Testis (tissue), 3 donors: ENCODE data around the gene SPOP. TPM values are rescaled to one million over a fixed set of nuclear protein-coding genes. Genes with fewer than 3 reads are reported as not detected.
"Not testable (repeated sequence)": the region's sequence is repeated elsewhere in the genome, so short reads cannot be mapped to it uniquely, and the experiment has no call there.

Experiments
- DNase-seq: peaks from one replicate; pipeline ENCODE4 v3.0.0-alpha.2; 2019
- H3K27ac ChIP-seq, 2 donors: fragments of 200-600 bp; sonication (generic); one replicate each; pipeline ENCODE4 v1.5.1; 2019
- H3K27me3 ChIP-seq: fragments of 200-600 bp; sonication (generic); one replicate; pipeline ENCODE4 v1.5.1; 2019
- H3K36me3 ChIP-seq: fragments of 200-600 bp; sonication (generic); one replicate; pipeline ENCODE4 v1.5.1; 2017; ENCODE audit warnings: low read depth; ENCODE audit errors: missing control alignments
- H3K4me1 ChIP-seq: fragments of 200-600 bp; sonication (generic); one replicate; pipeline ENCODE4 v1.5.1; 2019
- H3K4me3 ChIP-seq, 2 donors: fragments of 200-600 bp; sonication (generic); one replicate each; pipeline ENCODE4 v1.5.1; 2017 to 2019
- H3K9me3 ChIP-seq: fragments of 200-600 bp; sonication (generic); one replicate; pipeline ENCODE4 v1.5.1; 2017
- CTCF ChIP-seq, 3 experiments: fragments of 450-650 bp in 2 of 3; fragments of 200-600 bp in 1 of 3; sonication (generic) in 1 of 3; IDR thresholded peaks; one replicate each; pipeline ENCODE4 v1.5.1; 2016 to 2019; ENCODE audit warnings: antibody characterized with exemption in 3 of 3, mild to moderate bottlenecking in 2 of 3, moderate library complexity in 1 of 3
- POLR2A ChIP-seq: fragments of 450-650 bp; IDR thresholded peaks from one replicate; pipeline ENCODE4 v1.6.1; 2017; ENCODE audit warnings: antibody characterized with exemption, mild to moderate bottlenecking, moderate library complexity
- WGBS, 2 donors: methylation state at CpG; one replicate each; pipeline ENCODE4 v1.1.5; 2018; 5-methylcytosine and 5-hydroxymethylcytosine counted together
- intact Hi-C: fragments of 100-400 bp; cut with DNase I; formaldehyde crosslinking; loops from one replicate; pipeline ENCODE4 v1.15.1; 2023; ENCODE audit warnings: low total_unique reads
- polyA plus RNA-seq: library from polyadenylated mRNA; stranded (reverse); fragments of 350-450 nt; fragmentation: Illumina TruSeq; extraction: RNeasy Lipid Tissue Mini Kit (QIAGEN cat#74804); gene quantifications from one replicate; pipeline ENCODE4 v1.2.3, GENCODE V29; 2014; ENCODE audit warnings: low read depth, low replicate concordance; ENCODE audit not compliant: insufficient read depth
- total RNA-seq, 2 donors: library from RNA; depleted of rRNA; stranded (reverse); fragments of >200 nt; gene quantifications; one replicate each; pipeline ENCODE4 v1.2.3, GENCODE V29; 2016

The SPOP gene
- total and polyA plus RNA-seq, 3 donors from 2014 or later, result 39.6 to 60.6 (median 52.0) TPM

- Histone ChIP-seq H3K27me3 (no peaks in the 10 kb centered on the region), H3K4me1 (peaks cover 18% of the 10 kb centered on the region), H3K9me3 (no peaks in the 10 kb centered on the region), H3K27ac (peak overlapping the region in 1 of 2 donors; percentile 97), H3K36me3 (no peaks in the 10 kb centered on the region), H3K4me3 (peak overlapping the region; percentile 74 to 94)
- no peak for DNase-seq
- TF ChIP-seq CTCF (IDR thresholded peaks at IDR 0.05) (no peak), POLR2A (no peak)
- 20 to 23% methylated on average over 5 of the region's 5 CpGs for WGBS, 2 donors
- intact Hi-C loops, result no loop called here
Observed at GRCh38 chr17:49676276-49676868, 1.5 kb downstream of the SPOP start.

GRCh38 chr17:49674507-49674906, 3.4 kb downstream of the SPOP start:
- intact Hi-C loops, result no loop called here

GRCh38 chr17:49673679-49674078, 4.2 kb downstream of the SPOP start:
- intact Hi-C loops, H3K9me3 ChIP-seq, H3K4me3 ChIP-seq, H3K36me3 ChIP-seq, H3K27me3 ChIP-seq, DNase-seq, H3K27ac ChIP-seq: not testable (repeated sequence)
- peaks cover 18% of the 10 kb centered on the region for H3K4me1 ChIP-seq
- WGBS, 2 donors, result 90 to 95% methylated on average over 6 of the region's 6 CpGs

More at GRCh38 chr17:49674507-49674906, 3.4 kb downstream of the SPOP start:
- no peaks in the 10 kb centered on the region for H3K36me3 ChIP-seq
- no peak for TF ChIP-seq POLR2A
- no peak overlapping the region for H3K27ac ChIP-seq
- DNase-seq, result no peak
- no peak overlapping the region for H3K4me3 ChIP-seq
- no peaks in the 10 kb centered on the region for H3K27me3 ChIP-seq
- H3K4me1 ChIP-seq, result peaks cover 18% of the 10 kb centered on the region
- H3K9me3 ChIP-seq, result no peaks in the 10 kb centered on the region

GRCh38 chr17:49670641-49671040, 7.3 kb downstream of the SPOP start:
- Histone ChIP-seq H3K9me3 (no peaks in the 10 kb centered on the region), H3K4me1 (peaks cover 9% of the 10 kb centered on the region), H3K36me3 (no peaks in the 10 kb centered on the region), H3K4me3 (no peak overlapping the region), H3K27me3 (no peaks in the 10 kb centered on the region), H3K27ac (no peak overlapping the region)
- DNase-seq, result no peak
- WGBS, 2 donors, result 68 to 77% methylated on average over 4 of the region's 4 CpGs
- TF ChIP-seq POLR2A, result no peak
- intact Hi-C loops, result no loop called here

GRCh38 chr17:49670002-49670401, 7.9 kb downstream of the SPOP start:
- no peaks in the 10 kb centered on the region for H3K36me3 ChIP-seq
- WGBS, 2 donors, result 80 to 81% methylated on average over 1 of the region's 1 CpG
- DNase-seq, result no peak
- no peak overlapping the region for H3K27ac ChIP-seq
- TF ChIP-seq POLR2A (no peak), CTCF (IDR thresholded peaks at IDR 0.05) (no peak)
- intact Hi-C loops, result no loop called here
- H3K4me3 ChIP-seq, result no peak overlapping the region
- peaks cover 10% of the 10 kb centered on the region for H3K4me1 ChIP-seq
- no peaks in the 10 kb centered on the region for H3K27me3 ChIP-seq
- H3K9me3 ChIP-seq, result no peaks in the 10 kb centered on the region

- Histone ChIP-seq H3K4me1 (peaks cover 8% of the 10 kb centered on the region), H3K9me3 (no peaks in the 10 kb centered on the region), H3K27ac (no peak overlapping the region), H3K4me3 (no peak overlapping the region), H3K36me3 (no peaks in the 10 kb centered on the region), H3K27me3 (no peaks in the 10 kb centered on the region)
- no peak for DNase-seq
- intact Hi-C loops, result no loop called here
- TF ChIP-seq CTCF (IDR thresholded peaks at IDR 0.05), result no peak
- TF ChIP-seq POLR2A, result no peak
- 78 to 83% methylated on average over 2 of the region's 2 CpGs for WGBS, 2 donors
Observed at GRCh38 chr17:49667854-49668253, 10.0 kb downstream of the SPOP start.
